Measurements from ENCODE around the gene HCN1. TPM values are rescaled to one million over a fixed set of nuclear protein-coding genes. Genes with fewer than 3 reads are reported as not detected.

The HCN1 gene
- under 0.01 and 0.12 TPM in 2 replicates for total RNA-seq

DNA sequence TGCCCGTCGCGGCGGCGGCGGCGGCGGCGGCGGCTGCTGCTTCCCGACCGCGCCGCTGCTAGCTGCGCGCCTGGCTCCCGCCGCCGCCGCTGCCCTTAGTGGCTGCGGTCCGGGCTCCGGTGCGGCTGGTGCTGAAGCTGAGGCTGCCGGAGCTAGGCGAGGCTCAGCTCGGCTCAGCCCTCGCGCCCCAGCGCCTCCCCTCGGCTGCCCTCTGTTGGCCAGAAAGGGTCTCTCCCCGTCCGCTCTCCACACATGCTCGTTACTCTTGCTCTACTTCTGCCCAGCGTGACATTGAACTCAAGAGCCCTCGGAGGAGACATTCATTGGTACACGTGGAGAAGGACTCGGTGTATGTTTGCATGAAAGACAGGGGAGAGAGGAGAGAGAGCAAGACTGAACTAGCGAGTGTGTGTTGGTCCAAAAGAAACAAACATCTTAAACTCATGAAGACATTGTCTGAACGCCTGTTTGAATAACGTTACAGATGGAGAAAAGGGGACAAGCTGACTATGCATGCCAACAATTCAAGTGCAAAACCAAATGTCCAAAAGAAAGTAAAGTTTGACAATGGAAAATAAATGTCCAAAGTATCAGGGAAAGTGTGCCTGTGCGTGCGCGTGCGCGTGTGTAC lies at the start of gene HCN1:
TSS of gene HCN1 (minus strand) at position 175 of the 631 bp plus-strand sequence.

